Measurements from ENCODE around the gene DNAH11.

DNA sequence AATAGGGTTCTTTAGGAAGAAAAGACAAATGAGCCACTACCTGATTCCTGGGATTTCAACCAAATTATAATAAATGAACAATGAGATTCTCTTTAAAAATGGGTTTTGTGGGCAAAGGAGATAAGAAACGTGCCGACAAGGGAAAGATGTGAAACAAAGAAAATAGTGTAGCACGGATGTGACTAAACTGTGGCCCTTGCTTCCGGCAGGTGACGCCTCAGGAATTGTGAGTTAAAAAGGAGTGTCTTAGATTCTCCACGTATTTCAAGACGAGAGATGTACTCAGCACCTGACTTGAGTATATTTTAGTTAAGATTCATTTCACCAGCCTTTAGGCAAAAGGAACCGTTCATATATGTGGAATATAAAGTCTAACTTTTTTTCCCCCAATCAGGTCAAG is 75.9 kb downstream of the DNAH11 start:
- TF ChIP-seq GATA3 (IDR thresholded peaks at IDR 0.05; ENCODE audit: low read depth, low read length) (no peak), GATA2 (IDR thresholded peaks at IDR 0.05; ENCODE audit: low read depth, low read length) (no peak)

All from SH-SY5Y (cell line).